Measurements from ENCODE around the gene MVB12B. TPM values are rescaled to one million over a fixed set of nuclear protein-coding genes. Genes with fewer than 3 reads are reported as not detected.

The MVB12B gene
- total RNA-seq, 1 donor from 2014 or later = 47.8 TPM

DNA sequence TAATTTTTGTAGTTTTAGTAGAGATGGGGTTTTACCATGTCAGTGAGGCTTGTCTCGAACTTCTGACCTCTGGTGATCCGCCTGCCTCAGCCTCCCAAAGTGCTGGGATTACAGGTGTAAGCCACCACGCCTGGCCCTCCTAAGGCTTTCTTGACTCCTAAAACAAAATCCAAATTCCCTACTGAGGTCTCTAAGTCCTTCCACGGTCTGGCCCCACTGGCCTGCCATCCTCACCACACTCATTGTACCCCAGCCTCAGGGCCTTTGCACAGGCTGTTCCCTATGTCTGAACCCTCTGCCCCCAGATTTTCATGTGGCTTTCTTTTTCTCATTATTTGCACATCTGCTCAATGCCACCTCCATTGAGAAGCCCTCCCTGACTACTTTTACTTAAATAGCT, 34.7 kb upstream of the MVB12B start:
- Histone ChIP-seq H3K4me1 (no peaks in the 10 kb centered on the region), H3K9me3 (no peaks in the 10 kb centered on the region), H3K36me3 (no peaks in the 10 kb centered on the region), H3K27ac (no peak overlapping the region), H3K4me3 (no peak overlapping the region), H3K27me3 (ENCODE audit: low read depth) (peaks cover 9% of the 10 kb centered on the region)
- TF ChIP-seq, protein P1, sequence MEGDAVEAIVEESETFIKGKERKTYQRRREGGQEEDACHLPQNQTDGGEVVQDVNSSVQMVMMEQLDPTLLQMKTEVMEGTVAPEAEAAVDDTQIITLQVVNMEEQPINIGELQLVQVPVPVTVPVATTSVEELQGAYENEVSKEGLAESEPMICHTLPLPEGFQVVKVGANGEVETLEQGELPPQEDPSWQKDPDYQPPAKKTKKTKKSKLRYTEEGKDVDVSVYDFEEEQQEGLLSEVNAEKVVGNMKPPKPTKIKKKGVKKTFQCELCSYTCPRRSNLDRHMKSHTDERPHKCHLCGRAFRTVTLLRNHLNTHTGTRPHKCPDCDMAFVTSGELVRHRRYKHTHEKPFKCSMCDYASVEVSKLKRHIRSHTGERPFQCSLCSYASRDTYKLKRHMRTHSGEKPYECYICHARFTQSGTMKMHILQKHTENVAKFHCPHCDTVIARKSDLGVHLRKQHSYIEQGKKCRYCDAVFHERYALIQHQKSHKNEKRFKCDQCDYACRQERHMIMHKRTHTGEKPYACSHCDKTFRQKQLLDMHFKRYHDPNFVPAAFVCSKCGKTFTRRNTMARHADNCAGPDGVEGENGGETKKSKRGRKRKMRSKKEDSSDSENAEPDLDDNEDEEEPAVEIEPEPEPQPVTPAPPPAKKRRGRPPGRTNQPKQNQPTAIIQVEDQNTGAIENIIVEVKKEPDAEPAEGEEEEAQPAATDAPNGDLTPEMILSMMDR (IDR thresholded peaks at IDR 0.05) = no peak
- no peak for DNase-seq
- ATAC-seq = no peak
- intact Hi-C loops (cut with DNase I) = no loop called here

DNA sequence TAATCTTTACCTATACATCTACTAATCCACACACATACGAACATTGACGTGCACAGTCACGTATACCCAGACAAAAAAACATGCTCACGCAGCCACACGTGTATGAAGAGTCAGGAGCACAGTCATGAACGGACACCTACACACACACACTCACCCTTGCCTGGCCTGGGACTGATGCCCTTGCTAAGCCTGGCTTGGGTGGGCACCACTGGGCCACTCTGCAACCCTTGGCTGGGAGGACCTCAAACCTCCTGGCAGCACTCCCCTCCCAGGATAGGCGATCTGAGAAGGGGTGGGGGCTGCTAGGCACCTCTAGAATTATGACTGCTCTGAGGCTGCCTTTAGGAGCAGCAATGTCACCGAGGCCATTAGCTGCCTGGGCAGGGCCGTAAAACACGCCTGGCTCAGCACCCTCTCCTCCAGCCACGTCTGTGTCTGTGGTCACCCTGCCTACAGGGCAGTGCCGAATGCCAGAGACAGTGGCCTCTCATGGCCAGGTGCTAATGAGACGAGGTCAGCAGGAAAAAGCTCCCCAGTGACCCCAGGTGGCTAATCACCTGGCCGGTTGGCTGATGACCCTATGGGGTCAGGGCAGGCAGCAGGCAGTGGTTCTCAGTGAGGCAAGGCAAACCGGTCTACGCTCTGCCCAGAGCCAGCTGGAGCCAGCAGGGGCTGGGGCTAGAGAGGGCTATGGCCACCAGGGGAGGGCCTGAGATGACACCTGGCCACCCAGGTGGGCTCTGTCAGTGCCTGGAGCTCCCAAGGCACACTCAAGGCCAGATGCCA, 33.7 kb upstream of the MVB12B start:
- Histone ChIP-seq H3K4me3 (no peak overlapping the region), H3K9me3 (no peaks in the 10 kb centered on the region), H3K36me3 (no peaks in the 10 kb centered on the region), H3K4me1 (no peaks in the 10 kb centered on the region), H3K27me3 (ENCODE audit: low read depth) (peaks cover 9% of the 10 kb centered on the region), H3K27ac (no peak overlapping the region)
- TF ChIP-seq, protein P1 (IDR thresholded peaks at IDR 0.05) = no peak
- no peak for DNase-seq
- ATAC-seq = peak in 1 of 2 donors; percentile 6
- intact Hi-C loops (cut with DNase I) = no loop called here

DNA sequence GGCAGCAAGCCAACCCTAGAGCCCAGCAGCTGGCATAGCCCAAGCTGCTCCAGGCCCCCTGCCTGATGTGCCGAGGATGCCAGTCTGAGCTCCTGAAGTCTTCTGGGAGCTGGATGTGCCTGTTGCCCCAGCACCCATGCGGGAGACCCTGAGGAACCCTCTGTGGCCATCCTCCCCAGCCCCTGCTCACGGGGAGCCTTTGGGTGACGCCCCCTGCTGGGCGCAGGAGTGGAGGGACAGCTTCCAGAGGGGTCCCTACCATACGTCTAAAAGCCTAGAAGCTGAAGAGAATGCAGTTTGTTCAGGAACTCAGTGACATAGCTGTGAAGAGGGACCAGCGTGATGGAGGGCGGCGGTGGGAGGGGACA, 33.1 kb upstream of the MVB12B start:
- Histone ChIP-seq H3K9me3 (no peaks in the 10 kb centered on the region), H3K27me3 (ENCODE audit: low read depth) (peaks cover 9% of the 10 kb centered on the region), H3K4me3 (no peak overlapping the region), H3K27ac (no peak overlapping the region), H3K36me3 (no peaks in the 10 kb centered on the region), H3K4me1 (no peaks in the 10 kb centered on the region)
- no peak for ATAC-seq
- intact Hi-C loops (cut with DNase I) = no loop called here
- TF ChIP-seq, protein P1 (IDR thresholded peaks at IDR 0.05) = no peak
- no peak for DNase-seq

DNA sequence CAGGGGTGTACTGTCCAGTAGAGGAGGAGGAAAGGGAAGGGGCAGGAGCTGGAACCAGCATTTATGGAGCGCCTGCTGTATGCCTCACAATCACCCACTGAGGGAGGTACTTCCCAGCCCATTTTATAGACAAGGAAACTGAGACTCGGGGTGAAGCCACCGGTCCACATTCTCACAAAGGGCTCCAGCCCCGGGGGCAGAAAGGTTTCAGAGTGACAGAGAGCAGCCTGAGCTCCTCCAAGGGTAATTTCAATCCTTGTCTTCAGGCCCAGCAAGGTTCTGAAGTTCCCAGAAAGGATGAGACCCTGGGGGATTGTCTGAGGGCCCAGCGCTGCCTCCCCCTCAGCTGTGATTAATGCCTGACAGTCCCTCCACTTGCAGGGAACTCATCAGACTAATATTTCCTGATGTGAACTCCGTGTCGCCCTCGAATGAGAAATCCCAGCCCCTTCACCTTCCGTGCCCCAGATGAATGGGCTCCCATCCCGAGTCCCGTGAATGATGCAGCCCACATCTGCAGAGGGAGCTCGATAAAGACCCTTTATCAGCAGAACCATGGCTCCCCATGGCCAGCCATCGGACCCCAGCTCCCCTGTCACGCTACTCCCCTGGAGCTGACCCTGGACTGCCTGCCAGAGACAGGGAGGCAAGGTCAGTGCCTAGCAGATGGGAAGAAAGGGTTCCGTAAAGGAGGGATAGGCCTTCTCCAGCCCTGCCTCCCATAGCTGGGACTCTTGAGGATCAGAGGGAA, 32.1 kb upstream of the MVB12B start:
- H3K4me1 ChIP-seq = no peaks in the 10 kb centered on the region
- no peak overlapping the region for H3K27ac ChIP-seq
- H3K36me3 ChIP-seq = no peaks in the 10 kb centered on the region
- ATAC-seq = no peak
- peaks cover 9% of the 10 kb centered on the region for H3K27me3 ChIP-seq (ENCODE audit: low read depth)
- intact Hi-C loops (cut with DNase I) = no loop called here
- TF ChIP-seq, protein P1 (IDR thresholded peaks at IDR 0.05) = no peak
- DNase-seq = no peak
- no peaks in the 10 kb centered on the region for H3K9me3 ChIP-seq
- no peak overlapping the region for H3K4me3 ChIP-seq

DNA sequence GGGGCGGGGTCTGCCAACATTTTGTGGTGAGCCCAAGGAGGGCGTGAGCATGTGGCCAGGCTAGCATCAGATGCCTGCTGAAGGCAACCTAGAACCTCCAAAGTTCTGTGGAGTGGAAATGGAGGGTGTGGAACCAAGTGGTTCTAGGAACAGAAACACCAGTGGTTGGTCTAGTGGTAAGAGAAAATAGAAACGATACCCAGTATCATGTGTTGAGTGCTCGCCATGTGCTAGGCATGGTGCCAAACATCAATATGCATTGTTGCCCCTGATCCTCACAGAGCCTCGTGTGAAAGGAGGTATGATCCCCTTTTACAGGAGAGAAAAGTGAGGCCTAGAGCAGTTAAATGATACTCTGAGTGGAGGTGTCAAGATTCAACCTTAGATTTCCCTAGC, 31.5 kb upstream of the MVB12B start:
- Histone ChIP-seq H3K27me3 (ENCODE audit: low read depth) (peaks cover 9% of the 10 kb centered on the region), H3K4me1 (no peaks in the 10 kb centered on the region), H3K27ac (no peak overlapping the region), H3K36me3 (no peaks in the 10 kb centered on the region), H3K9me3 (no peaks in the 10 kb centered on the region), H3K4me3 (no peak overlapping the region)
- DNase-seq (no peak), ATAC-seq (no peak)
- intact Hi-C loops (cut with DNase I) = no loop called here
- TF ChIP-seq, protein P1 (IDR thresholded peaks at IDR 0.05) = no peak
